NOMO-1 treated with DMSO at 0.1 percent for 48 hours (cell line): ENCODE results near the gene POU2F1.

ENCODE experiments used
- DNase-seq: peaks from one replicate; lab custom pipeline; 2025; ENCODE audit not compliant: unreplicated experiment; lab: John Stamatoyannopoulos, UW

POU2F1 gene

GRCh38 chr1:167270349-167271092, 49.8 kb downstream of the POU2F1 start:
- DNase-seq = no peak

- DNase-seq = no peak
Measured at GRCh38 chr1:167272369-167272957, 51.8 kb downstream of the POU2F1 start.

DNA sequence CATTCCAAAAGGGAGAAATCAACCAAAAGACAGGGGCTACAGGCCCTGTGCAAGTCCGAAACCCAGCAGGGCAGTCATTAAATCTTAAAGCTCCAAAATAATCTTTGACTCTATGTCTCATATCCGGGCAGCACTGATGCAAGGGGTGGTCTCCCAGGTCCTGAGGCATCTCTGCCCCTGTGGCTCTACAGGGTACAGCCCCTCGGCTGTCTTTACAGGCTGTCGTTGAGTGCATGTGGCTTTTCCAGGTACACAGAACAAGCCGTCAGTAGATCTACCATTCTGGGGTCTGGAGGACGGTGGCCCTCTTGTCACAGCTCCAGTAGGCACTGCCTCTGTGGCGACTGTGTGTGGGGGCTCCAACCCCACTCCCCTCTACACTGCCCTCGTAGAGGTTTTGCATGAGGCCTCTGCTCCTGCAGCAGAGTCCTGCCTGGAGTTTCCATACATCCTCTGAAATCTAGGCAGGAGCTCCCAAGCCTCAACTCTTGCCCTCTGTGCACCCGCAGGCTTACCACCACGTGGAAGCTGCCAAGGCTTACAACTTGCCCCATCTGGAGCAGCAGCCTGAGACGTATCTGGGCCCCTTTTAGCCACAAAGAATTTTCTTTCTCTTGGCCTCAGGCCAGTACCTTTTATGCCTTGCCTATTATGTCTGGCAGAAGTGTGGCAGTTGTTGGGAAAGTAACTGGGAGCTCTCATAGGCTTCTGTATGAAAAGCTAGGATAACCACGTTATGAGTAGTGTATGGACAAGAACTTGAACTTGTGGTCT, 52.5 kb downstream of the POU2F1 start:
- no peak for DNase-seq

GRCh38 chr1:167274061-167274460, 53.4 kb downstream of the POU2F1 start:
- no peak for DNase-seq

- no peak for DNase-seq
Measured at GRCh38 chr1:167276969-167277368, 56.3 kb downstream of the POU2F1 start.

DNA sequence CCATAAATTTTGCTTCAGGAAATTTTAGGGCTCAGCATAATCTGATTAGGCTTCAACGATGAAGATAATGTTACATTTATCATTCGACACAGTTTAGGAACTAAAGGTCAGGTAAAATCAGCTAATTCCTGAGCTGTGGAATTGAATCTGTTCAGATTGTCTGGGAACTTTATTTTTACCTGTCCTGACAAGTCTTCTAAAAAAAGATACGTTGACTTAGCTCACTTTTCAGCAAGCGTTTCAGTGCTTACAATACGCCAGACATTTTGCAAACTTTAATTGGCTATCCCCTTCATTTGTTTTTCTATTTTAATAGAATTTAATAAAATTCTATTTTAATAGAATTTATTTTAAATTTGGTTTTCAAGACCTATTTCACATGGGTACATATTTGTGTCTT, 57.8 kb downstream of the POU2F1 start:
- no peak for DNase-seq

DNA sequence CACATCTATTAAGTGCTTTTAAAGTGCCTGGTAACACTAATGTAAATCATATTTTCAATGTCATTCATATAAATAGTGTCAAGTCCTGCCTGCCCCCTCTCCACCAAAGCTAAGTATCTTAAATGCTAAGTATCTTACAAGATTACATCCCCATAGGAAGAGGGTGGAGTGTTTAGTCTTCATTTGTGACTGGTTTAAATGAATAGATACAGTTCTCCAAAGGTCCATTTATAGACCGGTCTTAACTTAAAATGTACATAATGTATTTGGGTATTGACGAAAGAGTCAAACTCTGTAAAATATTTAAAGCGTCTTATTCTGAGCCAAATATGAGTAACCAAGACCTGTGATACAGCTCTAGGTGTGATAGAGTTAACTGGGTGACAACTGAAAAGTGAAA, 60.2 kb downstream of the POU2F1 start:
- DNase-seq = no peak

- no peak for DNase-seq
Measured at GRCh38 chr1:167288390-167289074, 67.8 kb downstream of the POU2F1 start.

DNA sequence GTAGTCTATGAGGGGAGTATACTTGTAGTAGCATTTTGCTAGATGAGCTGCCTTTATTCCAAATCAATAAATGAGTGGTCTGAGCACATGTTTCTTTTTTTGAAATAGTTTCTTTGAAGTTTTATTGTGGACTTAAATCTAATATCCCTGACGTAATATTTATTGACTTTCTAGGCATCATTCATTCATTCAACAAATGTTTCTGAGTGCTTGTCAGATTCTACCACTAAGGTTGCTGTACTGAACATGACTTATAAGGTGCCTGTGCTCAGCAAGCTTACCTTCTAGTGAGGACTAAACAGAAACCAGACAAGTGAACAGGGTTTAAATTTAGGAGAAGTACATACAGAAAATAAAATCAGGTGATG, 68.4 kb downstream of the POU2F1 start:
- DNase-seq = no peak

GRCh38 chr1:167289966-167290365, 69.3 kb downstream of the POU2F1 start:
- no peak for DNase-seq

DNA sequence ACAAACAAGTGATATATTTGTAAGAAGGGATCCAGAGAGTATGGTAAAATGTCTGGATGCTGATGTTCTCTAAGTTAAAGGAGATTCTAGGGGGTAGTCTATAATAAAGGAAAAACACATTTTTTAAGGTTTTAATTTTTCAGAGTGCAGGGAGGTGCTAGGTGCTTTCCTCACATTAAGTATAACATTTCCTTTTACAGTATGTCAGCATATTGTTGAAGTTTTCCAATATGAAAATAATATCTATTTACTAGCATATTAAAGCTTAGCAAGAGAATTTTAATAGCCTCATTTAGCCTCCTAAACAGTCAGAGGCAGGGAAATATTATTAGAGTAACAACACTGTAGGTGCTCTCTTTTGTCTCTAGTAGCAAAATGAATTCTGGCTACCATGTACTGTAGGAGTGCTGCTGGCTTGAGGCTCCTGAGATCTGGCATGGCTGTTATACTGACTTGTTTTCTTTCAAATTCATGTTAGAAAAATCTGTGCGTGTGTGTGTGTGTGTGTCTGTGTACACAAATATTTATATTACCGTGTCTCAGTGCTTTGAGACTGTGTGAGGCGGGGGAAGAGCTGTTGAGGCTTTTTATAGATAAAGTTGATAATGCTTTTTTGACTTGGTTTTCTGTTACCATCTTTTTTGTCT, 71.0 kb downstream of the POU2F1 start:
- no peak for DNase-seq

GRCh38 chr1:167292216-167292615, 71.5 kb downstream of the POU2F1 start:
- no peak for DNase-seq

DNA sequence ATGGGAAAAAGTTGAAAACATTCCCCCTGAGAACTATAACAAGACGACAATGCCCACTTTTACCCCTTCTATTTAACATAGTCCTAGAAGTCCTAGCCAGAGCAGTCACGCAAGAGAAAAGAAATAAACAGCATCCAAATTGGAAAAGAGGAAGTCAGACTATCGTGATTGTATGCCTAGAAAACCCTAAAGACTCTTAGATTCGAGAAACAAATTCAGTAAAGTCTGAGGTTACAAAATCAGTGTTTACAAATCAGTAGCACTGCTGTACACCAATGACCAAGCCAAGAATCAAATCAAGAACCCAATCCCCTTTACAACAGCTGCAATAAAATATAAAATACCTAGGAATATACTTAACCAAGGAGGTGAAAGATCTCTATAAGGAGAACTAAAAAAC, 72.4 kb downstream of the POU2F1 start:
- peak; percentile 38 for DNase-seq

DNA sequence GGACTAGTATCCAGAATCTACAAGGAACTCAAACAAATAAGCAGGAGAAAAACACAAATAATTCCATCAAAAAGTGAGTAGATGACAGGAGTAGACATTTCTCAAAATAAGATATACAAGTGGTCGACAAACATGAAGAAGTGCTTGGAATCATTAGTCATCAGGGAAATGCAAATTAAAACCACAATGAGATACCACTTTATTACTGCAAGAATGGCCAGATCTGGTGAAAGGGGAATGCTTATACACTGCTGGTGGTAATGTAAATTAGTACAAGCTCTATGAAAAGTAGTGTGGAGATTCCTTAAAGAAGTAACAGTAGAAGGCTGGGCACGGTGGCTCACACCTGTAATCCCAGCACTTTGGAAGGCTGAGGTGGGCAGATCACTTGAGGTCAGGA, 73.8 kb downstream of the POU2F1 start:
- peak; percentile 65 for DNase-seq

- peak; percentile 90 for DNase-seq
Measured at GRCh38 chr1:167297222-167298214, 76.8 kb downstream of the POU2F1 start.

GRCh38 chr1:167298325-167298724, 77.6 kb downstream of the POU2F1 start:
- peak; percentile 5 for DNase-seq

- DNase-seq = no peak
Measured at GRCh38 chr1:167301355-167301754, 80.7 kb downstream of the POU2F1 start.

DNA sequence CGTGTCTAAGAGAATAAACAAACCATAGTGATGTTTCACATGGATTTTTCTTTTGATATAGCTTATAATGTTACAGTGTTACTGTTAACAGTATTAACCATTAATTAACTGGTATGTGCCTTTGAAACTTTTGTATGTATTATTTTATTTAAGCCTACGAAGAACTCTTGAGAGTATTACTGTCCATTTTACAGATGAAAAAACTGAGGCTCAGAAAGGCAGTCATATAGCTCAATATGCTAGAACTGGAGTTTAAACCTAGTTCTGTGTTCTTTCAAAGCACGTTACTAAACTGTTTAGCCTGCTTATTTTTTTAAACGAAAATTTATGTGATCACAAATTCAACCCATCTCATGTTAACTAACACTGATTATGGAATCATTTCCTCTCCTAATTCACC, 83.5 kb downstream of the POU2F1 start:
- DNase-seq = no peak

GRCh38 chr1:167305059-167305705, 84.5 kb downstream of the POU2F1 start:
- no peak for DNase-seq
